Lower leg skin (tissue), 3 donors: ENCODE results near the gene ANKRD33B.

Source experiments
- POLR2A ChIP-seq, 2 donors: fragments of 450-650 bp; IDR thresholded peaks; one replicate each; pipeline ENCODE4 v1.6.1; 2016 to 2017; ENCODE audit warnings: antibody characterized with exemption in 2 of 2, mild to moderate bottlenecking in 1 of 2, moderate library complexity in 1 of 2
- TF ChIP-seq, protein P1 (sequence below), 3 donors: fragments of 450-650 bp; IDR thresholded peaks; one replicate each; pipeline ENCODE4 v1.5.1; 2016; ENCODE audit warnings: antibody characterized with exemption in 3 of 3, mild to moderate bottlenecking in 3 of 3, moderate library complexity in 2 of 3

DNA sequence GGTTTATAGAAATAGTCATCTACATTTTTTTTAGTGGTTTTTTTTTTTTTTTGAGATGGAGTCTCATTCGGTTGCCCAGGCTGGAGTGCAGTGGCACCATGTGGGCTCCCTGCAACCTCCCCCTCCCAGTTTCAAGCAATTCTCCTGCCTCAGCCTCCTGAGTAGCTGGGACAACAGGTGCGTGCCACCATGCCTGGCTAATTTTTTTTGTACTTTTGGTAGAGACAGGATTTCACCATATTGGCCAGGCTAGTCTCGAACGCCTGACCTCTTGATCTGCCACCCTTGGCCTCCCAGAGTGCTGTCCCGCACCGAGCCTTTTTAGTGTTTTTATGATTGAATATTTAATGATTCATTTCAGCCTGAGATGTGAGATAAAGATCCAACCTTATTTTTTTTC lies 27.3 kb downstream of the ANKRD33B start:
- TF ChIP-seq, protein P1, sequence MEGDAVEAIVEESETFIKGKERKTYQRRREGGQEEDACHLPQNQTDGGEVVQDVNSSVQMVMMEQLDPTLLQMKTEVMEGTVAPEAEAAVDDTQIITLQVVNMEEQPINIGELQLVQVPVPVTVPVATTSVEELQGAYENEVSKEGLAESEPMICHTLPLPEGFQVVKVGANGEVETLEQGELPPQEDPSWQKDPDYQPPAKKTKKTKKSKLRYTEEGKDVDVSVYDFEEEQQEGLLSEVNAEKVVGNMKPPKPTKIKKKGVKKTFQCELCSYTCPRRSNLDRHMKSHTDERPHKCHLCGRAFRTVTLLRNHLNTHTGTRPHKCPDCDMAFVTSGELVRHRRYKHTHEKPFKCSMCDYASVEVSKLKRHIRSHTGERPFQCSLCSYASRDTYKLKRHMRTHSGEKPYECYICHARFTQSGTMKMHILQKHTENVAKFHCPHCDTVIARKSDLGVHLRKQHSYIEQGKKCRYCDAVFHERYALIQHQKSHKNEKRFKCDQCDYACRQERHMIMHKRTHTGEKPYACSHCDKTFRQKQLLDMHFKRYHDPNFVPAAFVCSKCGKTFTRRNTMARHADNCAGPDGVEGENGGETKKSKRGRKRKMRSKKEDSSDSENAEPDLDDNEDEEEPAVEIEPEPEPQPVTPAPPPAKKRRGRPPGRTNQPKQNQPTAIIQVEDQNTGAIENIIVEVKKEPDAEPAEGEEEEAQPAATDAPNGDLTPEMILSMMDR (IDR thresholded peaks at IDR 0.05), result no peak
- TF ChIP-seq POLR2A (IDR thresholded peaks at IDR 0.05), result no peak
